ENCODE measurements around the gene EYS.

The EYS gene

DNA sequence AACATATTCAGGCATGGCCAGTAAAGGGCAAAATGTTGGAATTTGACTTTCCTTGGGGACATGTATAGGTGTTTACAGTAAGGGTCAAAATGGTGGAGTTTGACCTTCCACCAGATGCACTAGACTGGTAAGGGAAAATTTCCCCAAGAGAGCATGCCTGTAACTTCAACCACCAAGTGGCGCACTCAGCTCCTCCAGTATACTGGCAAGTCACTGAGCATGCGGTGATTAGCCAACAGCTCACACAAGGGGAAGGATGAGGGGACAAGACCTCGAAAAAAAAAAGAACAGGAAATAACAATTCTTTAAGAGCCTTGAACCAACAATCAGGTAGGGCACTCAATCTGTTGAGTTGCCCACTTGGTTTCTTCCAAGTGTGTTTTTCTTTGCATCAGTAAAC, 140.9 kb downstream of the EYS start:
- Histone ChIP-seq H3K4me2 (ENCODE audit: low read length) (no peak overlapping the region), H3K9ac (no peak overlapping the region), H3K4me3 (ENCODE audit: low read depth, low read length) (no peak overlapping the region), H3K79me2 (no peaks in the 10 kb centered on the region), H3K36me3 (ENCODE audit: control insufficient read depth, insufficient read depth, low read length) (no peaks in the 10 kb centered on the region), H3K27ac (no peak overlapping the region), H3K9me3 (ENCODE audit: control insufficient read depth, low read length) (no peaks in the 10 kb centered on the region), H3K4me1 (no peaks in the 10 kb centered on the region), H3K27me3 (ENCODE audit: control insufficient read depth, insufficient read depth, low read length) (no peaks in the 10 kb centered on the region), H2AFZ (no peak overlapping the region)
- TF ChIP-seq, protein P1, sequence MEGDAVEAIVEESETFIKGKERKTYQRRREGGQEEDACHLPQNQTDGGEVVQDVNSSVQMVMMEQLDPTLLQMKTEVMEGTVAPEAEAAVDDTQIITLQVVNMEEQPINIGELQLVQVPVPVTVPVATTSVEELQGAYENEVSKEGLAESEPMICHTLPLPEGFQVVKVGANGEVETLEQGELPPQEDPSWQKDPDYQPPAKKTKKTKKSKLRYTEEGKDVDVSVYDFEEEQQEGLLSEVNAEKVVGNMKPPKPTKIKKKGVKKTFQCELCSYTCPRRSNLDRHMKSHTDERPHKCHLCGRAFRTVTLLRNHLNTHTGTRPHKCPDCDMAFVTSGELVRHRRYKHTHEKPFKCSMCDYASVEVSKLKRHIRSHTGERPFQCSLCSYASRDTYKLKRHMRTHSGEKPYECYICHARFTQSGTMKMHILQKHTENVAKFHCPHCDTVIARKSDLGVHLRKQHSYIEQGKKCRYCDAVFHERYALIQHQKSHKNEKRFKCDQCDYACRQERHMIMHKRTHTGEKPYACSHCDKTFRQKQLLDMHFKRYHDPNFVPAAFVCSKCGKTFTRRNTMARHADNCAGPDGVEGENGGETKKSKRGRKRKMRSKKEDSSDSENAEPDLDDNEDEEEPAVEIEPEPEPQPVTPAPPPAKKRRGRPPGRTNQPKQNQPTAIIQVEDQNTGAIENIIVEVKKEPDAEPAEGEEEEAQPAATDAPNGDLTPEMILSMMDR (IDR thresholded peaks at IDR 0.05): no peak

DNA sequence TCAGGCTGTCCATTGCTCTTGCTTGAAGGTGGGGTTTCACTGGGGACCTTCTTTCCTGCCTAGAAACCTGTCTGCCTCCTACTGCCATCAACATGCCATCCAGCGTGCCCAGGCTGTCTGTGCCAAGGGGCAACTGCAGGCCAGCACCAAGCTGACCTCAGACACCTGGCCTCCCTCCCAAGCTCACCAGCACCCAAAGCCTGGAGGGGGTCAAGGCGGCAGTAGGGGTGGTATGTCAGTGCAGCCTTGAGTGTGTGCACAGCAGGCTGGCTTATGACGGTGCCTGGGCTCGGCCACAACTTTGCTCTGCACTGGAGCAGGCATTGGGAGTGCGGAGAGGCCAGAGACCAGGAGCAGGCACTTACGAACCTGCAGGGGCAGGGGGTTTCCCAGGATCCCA, 149.0 kb downstream of the EYS start:
- no peak overlapping the region for H2AFZ ChIP-seq
- H3K4me3 ChIP-seq (ENCODE audit: low read depth, low read length): no peak overlapping the region
- H3K4me1 ChIP-seq: no peaks in the 10 kb centered on the region
- H3K9me3 ChIP-seq (ENCODE audit: control insufficient read depth, low read length): no peaks in the 10 kb centered on the region
- no peak overlapping the region for H3K27ac ChIP-seq
- no peak overlapping the region for H3K9ac ChIP-seq
- no peak overlapping the region for H3K4me2 ChIP-seq (ENCODE audit: low read length)
- no peaks in the 10 kb centered on the region for H3K27me3 ChIP-seq (ENCODE audit: control insufficient read depth, insufficient read depth, low read length)
- no peaks in the 10 kb centered on the region for H3K36me3 ChIP-seq (ENCODE audit: control insufficient read depth, insufficient read depth, low read length)
- TF ChIP-seq, protein P1 (IDR thresholded peaks at IDR 0.05): no peak
- no peaks in the 10 kb centered on the region for H3K79me2 ChIP-seq

DNA sequence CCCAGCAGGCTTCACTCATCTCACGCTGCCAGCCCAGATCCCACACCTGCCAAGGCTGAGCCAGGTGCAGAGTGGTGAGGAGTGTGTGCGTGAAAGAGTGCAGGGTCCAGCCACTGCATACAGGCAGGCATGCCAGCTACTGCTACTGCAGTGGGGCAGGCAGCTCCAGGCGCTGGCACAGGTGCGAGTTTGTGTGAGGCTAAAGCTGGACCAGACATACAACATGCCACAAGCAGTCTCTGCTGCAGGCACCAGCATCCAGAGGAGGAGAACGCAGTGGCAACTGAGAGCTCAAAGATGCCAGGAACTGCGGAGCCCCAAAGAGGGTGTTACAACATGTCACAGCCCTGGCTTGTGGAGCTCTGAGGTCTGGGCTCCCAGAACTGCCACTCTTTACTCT, 149.8 kb downstream of the EYS start:
- H2AFZ ChIP-seq: no peak overlapping the region
- H3K79me2 ChIP-seq: no peaks in the 10 kb centered on the region
- TF ChIP-seq, protein P1 (IDR thresholded peaks at IDR 0.05): no peak
- H3K36me3 ChIP-seq (ENCODE audit: control insufficient read depth, insufficient read depth, low read length): no peaks in the 10 kb centered on the region
- H3K4me3 ChIP-seq (ENCODE audit: low read depth, low read length): no peak overlapping the region
- no peaks in the 10 kb centered on the region for H3K27me3 ChIP-seq (ENCODE audit: control insufficient read depth, insufficient read depth, low read length)
- no peaks in the 10 kb centered on the region for H3K4me1 ChIP-seq
- no peak overlapping the region for H3K27ac ChIP-seq
- no peaks in the 10 kb centered on the region for H3K9me3 ChIP-seq (ENCODE audit: control insufficient read depth, low read length)
- no peak overlapping the region for H3K9ac ChIP-seq
- no peak overlapping the region for H3K4me2 ChIP-seq (ENCODE audit: low read length)

DNA sequence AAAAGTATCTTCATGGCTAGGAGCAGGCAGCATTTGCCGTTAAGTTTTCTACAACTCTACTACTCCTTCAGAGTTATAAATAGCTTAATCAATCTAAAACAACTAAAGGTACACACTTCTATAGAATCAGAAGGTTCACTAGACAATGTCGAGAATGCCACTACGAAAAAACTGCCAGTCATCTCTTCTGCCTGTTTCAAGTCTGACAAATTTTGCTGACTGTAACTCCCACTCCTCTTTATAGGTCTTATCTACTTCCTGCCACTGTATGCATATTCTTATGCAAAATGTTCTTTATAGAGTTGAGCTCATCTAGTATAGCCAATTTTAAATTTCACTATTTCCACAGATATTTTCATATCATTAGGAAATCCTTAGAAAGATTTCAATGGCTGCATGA, 160.1 kb downstream of the EYS start:
- TF ChIP-seq, protein P1 (IDR thresholded peaks at IDR 0.05): no peak
- no peak overlapping the region for H3K4me3 ChIP-seq (ENCODE audit: low read depth, low read length)
- no peaks in the 10 kb centered on the region for H3K79me2 ChIP-seq
- H2AFZ ChIP-seq: no peak overlapping the region
- no peak overlapping the region for H3K27ac ChIP-seq
- no peaks in the 10 kb centered on the region for H3K36me3 ChIP-seq (ENCODE audit: control insufficient read depth, insufficient read depth, low read length)
- no peaks in the 10 kb centered on the region for H3K4me1 ChIP-seq
- H3K4me2 ChIP-seq (ENCODE audit: low read length): no peak overlapping the region
- no peak overlapping the region for H3K9ac ChIP-seq
- H3K27me3 ChIP-seq (ENCODE audit: control insufficient read depth, insufficient read depth, low read length): no peaks in the 10 kb centered on the region
- no peaks in the 10 kb centered on the region for H3K9me3 ChIP-seq (ENCODE audit: control insufficient read depth, low read length)

DNA sequence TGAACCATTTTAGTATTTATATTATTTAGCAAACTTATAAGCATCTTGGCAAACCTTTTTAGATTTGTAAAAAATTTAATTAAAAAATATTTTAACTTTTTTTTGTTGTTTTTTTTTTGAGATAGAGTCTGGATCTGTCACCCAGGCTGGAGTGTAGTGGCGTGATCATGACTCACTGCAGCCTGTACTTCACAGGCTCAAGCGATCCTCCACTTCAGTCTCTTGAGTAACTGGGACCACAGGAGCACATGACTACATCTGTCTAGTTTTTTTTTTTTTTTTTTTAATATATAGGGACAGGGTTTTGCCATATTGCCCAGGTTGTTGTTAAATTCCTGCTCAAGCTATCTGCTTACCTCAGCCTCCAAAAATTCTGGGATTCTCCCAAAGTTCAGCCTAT, 161.1 kb downstream of the EYS start:
- TF ChIP-seq, protein P1 (IDR thresholded peaks at IDR 0.05): no peak
- no peaks in the 10 kb centered on the region for H3K36me3 ChIP-seq (ENCODE audit: control insufficient read depth, insufficient read depth, low read length)

More for the DNA sequence above, 161.1 kb downstream of the EYS start:
- Histone ChIP-seq H3K9ac (no peak overlapping the region), H3K4me2 (ENCODE audit: low read length) (no peak overlapping the region), H3K4me3 (ENCODE audit: low read depth, low read length) (no peak overlapping the region), H2AFZ (no peak overlapping the region), H3K27me3 (ENCODE audit: control insufficient read depth, insufficient read depth, low read length) (no peaks in the 10 kb centered on the region), H3K79me2 (no peaks in the 10 kb centered on the region), H3K4me1 (no peaks in the 10 kb centered on the region), H3K27ac (no peak overlapping the region), H3K9me3 (ENCODE audit: control insufficient read depth, low read length) (no peaks in the 10 kb centered on the region)

Measured in parathyroid adenoma (tissue), 2 donors.